GM19455 (cell line): ENCODE data around the gene CHL1.
A peak's percentile ranks its signal among the peaks of the same experiment; 100 is the strongest.

Experiments
- ATAC-seq: cut with Tn5 transposase; IDR thresholded peaks from one replicate; pipeline ENCODE4 v1.9.1; 2021; ENCODE audit not compliant: unreplicated experiment

CHL1 gene

GRCh38 chr3:380801-381200, 184.2 kb downstream of the CHL1 start:
- ATAC-seq: no peak

DNA sequence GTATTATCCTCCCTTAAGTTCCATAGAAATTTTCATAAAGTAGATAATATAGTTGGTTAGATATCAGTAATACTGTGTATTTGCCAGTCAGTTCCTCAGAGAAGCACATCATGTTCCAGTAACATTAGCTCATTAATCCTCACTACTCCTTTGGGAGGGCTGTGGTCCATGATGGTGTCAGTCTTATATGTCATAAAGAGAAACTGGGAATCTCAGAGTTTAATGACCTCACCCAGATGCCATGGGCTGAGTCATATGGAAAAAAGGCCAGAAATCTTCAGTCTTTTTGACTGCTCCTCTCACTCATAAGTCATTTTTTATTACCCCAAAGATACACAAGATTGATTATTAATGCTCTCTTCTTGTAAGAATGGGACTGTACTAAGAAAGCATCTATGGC, 188.6 kb downstream of the CHL1 start:
- ATAC-seq: no peak

- ATAC-seq: no peak
Measured at GRCh38 chr3:394775-395174, 198.2 kb downstream of the CHL1 start.

- ATAC-seq: no peak
Measured at GRCh38 chr3:396293-396692, 199.7 kb downstream of the CHL1 start.

- ATAC-seq: no peak
Measured at GRCh38 chr3:399647-400046, 203.1 kb downstream of the CHL1 start.

DNA sequence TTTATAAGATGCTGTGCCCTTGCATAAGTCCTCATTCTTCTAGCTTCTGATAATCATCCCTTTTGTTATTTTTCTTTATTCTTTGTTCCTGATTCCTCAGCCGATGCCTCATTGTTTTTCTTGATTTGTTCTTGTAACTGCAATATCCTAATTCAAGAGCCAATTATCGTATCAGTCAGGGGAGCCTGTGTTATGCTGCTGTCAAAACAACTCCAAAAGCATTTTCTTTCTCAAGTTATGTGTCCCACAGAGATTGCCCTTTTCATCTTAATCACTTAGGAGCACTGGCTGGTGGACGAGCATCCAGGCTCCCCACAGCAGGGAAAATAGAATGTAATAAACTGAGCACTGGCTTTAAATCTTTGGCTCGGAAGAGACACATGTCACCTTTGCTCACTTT, 207.3 kb downstream of the CHL1 start:
- no peak for ATAC-seq

- ATAC-seq: no peak
Measured at GRCh38 chr3:409011-409410, 212.4 kb downstream of the CHL1 start.

- no peak for ATAC-seq
Measured at GRCh38 chr3:411226-411625, 214.7 kb downstream of the CHL1 start.

GRCh38 chr3:414063-414462, 217.5 kb downstream of the CHL1 start:
- no peak for ATAC-seq

DNA sequence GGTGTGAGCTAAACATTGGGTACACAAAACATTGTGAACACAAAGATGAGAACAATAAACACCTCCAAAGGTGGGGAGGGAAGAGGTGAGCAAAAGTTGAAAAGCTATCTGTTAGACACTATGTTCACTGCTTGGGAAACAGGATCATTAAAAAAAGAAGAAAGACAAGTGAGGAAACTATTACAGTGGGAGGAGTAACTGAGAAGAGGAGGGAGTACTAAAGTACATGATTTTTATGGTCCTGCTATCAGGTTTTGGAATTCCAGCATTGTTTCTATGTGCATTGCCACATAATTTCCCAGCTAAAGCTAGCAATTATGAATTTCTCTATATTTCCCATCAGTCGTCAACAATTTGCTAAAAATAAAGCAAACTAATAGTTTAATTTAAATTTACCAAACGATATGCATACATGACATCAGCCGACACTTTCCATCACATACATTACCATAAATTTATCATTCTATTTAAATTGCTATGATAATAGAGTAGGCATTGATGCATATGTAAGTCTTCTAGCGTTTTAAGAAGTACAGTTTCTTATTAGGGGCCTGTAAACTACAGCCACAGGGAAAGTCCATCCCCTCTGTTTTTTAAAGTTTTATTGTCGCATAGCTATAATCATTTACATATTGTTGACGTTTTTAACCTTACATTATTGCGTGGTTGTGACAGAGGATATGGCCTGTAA, 221.8 kb downstream of the CHL1 start:
- ATAC-seq: no peak

DNA sequence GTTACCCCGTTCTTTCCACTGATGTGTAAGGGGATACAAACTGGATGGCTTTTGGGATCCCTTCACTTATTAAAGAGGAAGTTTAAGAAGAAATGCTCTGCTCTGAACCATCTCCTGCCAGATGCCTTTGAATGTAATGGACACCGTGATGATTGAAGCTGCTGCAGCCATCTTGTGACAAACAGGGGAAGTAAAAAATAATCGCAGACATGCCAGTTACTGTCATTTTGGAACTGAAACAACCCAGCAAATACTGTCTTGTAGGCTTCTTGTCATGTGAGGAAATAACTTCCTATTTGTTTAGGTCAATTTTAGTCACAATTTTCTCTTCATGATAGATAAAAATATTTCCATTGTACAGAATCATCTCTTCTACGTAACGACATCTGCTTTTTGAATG, 224.0 kb downstream of the CHL1 start:
- ATAC-seq: peak; percentile 86

DNA sequence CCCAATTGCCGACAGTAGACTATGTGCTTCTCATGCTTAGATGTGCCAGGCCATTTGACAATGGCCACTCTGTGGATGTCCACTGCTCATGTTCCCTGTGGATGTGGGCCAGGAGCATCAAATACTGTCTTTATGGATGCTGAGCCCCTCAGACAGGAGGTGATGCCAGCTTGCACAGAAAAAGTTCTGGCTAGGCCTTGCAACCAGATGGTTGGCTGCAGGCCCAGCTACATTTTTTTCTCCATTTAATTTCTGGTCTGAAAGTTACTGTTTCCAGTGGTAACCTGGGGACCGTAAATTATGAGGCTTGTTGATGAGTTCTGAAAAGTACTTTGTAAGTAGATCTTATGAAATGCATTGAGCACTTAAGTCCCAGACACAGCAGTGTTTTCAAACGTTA, 228.5 kb downstream of the CHL1 start:
- no peak for ATAC-seq

DNA sequence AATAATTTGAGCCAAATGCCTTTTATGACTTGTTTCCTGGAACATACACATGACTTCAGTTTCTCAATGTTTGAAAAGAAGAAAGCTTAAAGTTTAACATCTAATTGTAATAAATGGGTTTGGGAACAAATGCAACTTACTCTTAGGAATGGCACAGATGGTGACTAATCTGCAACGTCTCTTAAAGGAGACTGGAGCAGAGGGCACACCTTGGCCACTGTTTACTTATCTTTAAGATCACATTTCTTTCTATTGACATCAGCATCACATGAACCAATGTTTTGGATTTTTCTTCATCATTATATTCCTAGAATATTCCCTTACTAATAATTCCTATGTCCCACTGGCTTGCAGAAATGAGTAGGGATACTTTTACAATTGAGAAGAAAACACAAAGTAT, 229.5 kb downstream of the CHL1 start:
- ATAC-seq: no peak

GRCh38 chr3:427128-427527, 230.6 kb downstream of the CHL1 start:
- no peak for ATAC-seq

GRCh38 chr3:430186-430585, 233.6 kb downstream of the CHL1 start:
- no peak for ATAC-seq

- ATAC-seq: no peak
Measured at GRCh38 chr3:435161-435560, 238.6 kb downstream of the CHL1 start.

GRCh38 chr3:436053-436452, 239.5 kb downstream of the CHL1 start:
- ATAC-seq: no peak

DNA sequence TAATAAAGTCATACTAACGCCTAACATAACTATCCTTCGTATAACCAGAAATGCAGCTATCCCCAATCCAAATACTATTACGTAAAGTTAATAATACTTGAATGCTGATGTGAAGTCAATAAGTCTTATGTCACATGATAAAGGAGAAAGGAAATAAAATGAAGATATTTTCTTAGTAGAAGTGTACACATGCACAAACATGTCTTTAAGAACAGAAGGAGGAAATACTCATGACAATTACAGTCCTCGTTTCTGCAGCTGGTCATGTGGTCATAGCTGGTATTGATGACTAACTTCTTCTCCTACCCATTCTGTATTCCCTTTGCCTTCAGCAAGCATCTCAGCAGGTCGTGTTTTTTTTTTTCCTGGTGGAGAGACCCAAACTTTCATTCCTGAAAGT, 244.3 kb downstream of the CHL1 start:
- ATAC-seq: no peak

DNA sequence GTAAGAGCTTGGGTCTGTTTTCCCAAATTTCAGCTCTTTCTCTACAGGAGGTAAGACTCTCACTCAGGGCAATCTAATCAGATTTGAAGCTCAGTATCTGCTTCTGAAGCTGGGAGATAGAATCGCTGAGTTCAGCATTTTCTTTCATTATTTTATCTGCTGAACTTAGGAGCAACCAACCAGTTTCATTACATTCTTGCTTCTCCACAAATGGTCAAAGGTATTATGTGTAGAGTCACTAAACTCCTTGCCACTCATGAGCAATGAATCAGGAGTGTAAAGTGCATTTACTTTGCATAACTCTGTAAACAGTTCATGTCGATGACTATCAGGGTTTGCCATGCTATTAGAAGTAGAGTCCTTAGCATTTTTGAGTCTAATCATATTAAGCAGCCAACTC, 249.4 kb downstream of the CHL1 start:
- ATAC-seq: no peak

DNA sequence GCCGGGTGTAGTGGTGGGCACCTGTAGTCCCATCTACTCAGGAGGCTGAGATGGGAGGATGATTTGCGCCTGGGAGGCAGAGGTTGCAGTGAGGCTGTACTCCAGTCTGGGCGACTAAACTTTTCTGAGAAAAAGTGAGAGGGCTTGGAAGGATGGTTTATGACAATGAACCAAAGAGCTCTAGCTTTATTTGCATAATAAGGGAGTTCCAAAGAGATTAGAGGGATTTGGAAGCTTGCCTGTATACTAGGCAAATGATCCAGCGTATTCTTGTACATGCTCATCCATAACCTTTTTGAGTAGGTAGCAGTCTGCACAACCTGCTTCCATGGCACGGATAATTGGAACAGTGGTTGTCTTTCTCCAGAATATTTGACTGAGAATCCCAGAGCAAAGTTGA, 251.1 kb downstream of the CHL1 start:
- ATAC-seq: no peak

- ATAC-seq: no peak
Measured at GRCh38 chr3:449711-450110, 253.1 kb downstream of the CHL1 start.

GRCh38 chr3:452221-452620, 255.7 kb downstream of the CHL1 start:
- ATAC-seq: no peak

- ATAC-seq: no peak
Measured at GRCh38 chr3:453106-453505, 256.5 kb downstream of the CHL1 start.

DNA sequence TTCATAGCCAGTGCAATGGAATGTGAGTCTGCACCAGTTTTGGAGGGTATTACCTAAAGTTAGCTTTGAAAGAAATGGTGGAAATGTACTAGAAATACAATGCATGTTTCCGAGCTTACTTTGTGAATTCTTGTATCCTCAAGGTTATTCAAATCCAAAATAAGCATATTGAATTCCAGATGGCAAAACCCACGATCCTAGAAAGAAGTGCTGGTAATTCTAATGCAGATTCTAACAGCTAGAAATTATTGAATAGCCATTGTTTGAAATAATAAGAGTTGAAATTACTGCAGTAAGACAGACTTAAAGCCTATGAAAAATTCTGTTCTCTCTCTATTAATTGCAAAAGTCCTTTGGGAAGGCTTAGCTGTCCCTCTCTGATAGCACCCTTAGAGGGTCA, 258.4 kb downstream of the CHL1 start:
- ATAC-seq: no peak
